Keratinocyte (primary cell): Measurements from ENCODE around the gene WSB1.

Experiments used
- EZH2 ChIP-seq: IDR thresholded peaks from one replicate; pipeline ENCODE4 v1.6.1; 2012; ENCODE audit warnings: inconsistent platforms, mild to moderate bottlenecking, low read length, moderate library complexity
- TF ChIP-seq, protein P1 (sequence below), 3 experiments: IDR thresholded peaks in 1 of 3; conservative IDR thresholded peaks in 1 of 3; optimal IDR thresholded peaks in 1 of 3; 2 replicates in 2 of 3; 3 replicates in 1 of 3; pipeline versions ENCODE3 to v1.5.1; 2011; ENCODE audit warnings: low read length in 3 of 3, mild to moderate bottlenecking in 3 of 3, moderate library complexity in 2 of 3, control low read depth in 1 of 3, inconsistent platforms in 1 of 3; ENCODE audit not compliant: insufficient read depth in 2 of 3; ENCODE audit errors: extremely low read depth in 1 of 3

- TF ChIP-seq, protein P1, sequence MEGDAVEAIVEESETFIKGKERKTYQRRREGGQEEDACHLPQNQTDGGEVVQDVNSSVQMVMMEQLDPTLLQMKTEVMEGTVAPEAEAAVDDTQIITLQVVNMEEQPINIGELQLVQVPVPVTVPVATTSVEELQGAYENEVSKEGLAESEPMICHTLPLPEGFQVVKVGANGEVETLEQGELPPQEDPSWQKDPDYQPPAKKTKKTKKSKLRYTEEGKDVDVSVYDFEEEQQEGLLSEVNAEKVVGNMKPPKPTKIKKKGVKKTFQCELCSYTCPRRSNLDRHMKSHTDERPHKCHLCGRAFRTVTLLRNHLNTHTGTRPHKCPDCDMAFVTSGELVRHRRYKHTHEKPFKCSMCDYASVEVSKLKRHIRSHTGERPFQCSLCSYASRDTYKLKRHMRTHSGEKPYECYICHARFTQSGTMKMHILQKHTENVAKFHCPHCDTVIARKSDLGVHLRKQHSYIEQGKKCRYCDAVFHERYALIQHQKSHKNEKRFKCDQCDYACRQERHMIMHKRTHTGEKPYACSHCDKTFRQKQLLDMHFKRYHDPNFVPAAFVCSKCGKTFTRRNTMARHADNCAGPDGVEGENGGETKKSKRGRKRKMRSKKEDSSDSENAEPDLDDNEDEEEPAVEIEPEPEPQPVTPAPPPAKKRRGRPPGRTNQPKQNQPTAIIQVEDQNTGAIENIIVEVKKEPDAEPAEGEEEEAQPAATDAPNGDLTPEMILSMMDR (optimal IDR thresholded peaks at IDR 0.05 in 1 of 3, IDR thresholded peaks at IDR 0.05 in 1 of 3, conservative IDR thresholded peaks at IDR 0.05 in 1 of 3; ENCODE audit: extremely low read depth in 1 of 3, insufficient read depth in 2 of 3, low read length in 3 of 3): no peak
- no peak for TF ChIP-seq EZH2
Measured at GRCh38 chr17:27338536-27338985, 44.6 kb downstream of the WSB1 start.
